Activated T-cell treated with anti-CD3 and anti-CD28 coated beads for 24 hours (primary cell): ENCODE results near the gene BARD1.
"Not testable (repeated sequence)": the region's sequence is repeated elsewhere in the genome, so short reads cannot be mapped to it uniquely, and the experiment has no call there.

Experiments used
- DNase-seq: peaks from one replicate; pipeline ENCODE4 v3.0.0-alpha.2; 2020; ENCODE audit warnings: low read depth

BARD1 gene

DNA sequence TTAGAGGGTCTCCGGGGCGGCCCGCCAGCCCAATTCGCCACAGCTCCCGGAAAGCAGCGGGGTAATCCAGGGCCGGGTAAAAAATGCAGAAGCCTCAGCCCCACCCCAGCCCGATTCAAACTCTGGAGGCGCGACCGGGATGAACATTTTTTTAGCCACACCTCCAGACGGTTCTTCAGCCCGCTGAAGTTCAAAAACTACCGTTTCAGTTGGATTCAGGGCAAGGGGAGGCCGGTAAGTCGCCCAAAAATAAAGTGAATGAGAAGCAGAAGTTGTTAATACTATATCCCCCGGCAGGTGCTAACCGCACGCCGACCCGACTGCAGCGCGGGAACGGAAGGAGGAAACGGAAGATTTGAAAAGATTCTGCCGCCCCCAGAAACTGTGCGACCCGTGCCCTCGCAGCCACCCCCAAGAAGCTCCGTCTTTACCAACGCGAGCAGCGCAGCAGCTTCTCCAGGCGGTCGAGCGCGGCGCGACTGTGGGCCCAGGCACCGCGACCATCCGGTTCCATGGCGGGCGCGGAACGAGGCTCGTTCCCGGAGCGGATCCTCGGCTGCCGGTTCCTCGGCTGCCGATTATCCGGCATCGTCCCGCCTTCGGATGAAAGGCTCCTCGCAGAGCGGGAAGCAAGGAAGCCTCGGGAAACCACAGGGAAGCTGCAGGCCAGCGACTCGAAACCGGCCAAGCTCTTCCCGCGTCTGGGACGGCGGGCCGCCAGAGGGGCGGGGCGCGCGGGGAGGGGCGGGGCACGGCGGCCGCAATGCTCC is at the start of gene BARD1:
BARD1 (minus strand) TSS at position 703 of the 770 bp plus-strand sequence; CDS start at position 589, 114 bp downstream.
- peak; percentile 38 for DNase-seq

GRCh38 chr2:214856137-214856536 is 46.7 kb upstream of the BARD1 start:
- DNase-seq, result no peak

- DNase-seq, result no peak
Measured at GRCh38 chr2:214853906-214854305, 44.4 kb upstream of the BARD1 start.

DNA sequence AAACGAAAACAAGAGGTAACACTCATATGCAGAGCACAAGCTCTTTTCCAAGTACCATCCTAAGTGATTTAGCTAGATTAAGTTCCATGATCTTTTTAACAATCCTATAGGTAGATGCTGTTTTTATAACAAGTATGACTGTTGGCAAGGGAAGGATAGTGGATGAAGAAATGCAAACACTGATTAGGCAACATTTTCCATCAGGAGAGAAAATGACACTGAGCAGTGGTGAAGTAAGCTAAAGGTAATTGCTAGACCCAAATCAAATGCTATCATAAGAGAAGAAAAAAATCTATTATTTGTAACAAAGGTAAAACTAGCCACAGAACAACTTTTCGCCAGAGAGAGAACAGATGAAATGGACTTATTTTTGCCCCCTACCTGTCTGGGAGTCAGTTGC is 34.3 kb upstream of the BARD1 start:
- DNase-seq, result no peak

- DNase-seq, result no peak
Measured at GRCh38 chr2:214839464-214839863, 30.0 kb upstream of the BARD1 start.

DNA sequence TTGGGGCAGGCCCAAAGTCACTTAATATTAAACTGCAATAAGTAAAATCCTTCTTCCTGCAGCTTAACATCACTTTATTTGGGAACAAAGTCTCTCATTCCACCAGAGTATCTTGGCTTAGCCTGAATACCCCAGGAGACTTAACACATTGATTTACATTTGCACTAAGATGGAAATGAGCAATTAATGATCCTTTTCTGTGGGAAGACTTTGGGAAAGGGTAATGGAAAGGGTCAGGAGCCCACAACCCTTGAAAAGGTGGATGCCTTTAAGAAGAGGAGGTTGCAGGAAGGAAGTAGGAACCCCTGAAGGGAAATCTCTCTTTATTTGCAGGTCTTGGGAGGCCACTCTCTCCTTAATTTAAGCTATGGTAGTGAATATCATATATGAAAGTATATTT is 28.0 kb upstream of the BARD1 start:
- no peak for DNase-seq

GRCh38 chr2:214836568-214836967 is 27.1 kb upstream of the BARD1 start:
- DNase-seq, result no peak

- DNase-seq, result no peak
Measured at GRCh38 chr2:214830794-214831346, 21.4 kb upstream of the BARD1 start.

- no peak for DNase-seq
Measured at GRCh38 chr2:214816008-214816533, 6.6 kb upstream of the BARD1 start.

DNA sequence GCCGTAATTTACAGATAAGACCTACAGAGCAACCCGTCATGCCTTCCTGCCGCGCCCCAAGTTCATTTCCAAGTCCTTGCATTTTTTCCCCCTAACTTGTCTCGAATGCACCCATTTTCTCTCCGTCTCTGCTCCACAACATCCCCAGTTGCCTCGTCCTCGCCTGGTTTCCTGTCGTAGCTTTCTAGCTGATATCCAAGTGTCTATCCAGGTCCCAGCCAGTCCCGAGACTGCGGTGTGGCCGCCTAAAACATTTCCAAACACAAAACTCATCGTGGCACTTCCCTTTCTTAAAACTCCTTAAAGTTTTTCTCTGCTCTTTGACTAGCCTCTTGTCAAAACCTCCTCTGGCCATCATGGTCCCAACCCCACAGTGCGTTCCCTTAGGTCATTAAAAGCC is 1.2 kb upstream of the BARD1 start:
- DNase-seq, result no peak

DNA sequence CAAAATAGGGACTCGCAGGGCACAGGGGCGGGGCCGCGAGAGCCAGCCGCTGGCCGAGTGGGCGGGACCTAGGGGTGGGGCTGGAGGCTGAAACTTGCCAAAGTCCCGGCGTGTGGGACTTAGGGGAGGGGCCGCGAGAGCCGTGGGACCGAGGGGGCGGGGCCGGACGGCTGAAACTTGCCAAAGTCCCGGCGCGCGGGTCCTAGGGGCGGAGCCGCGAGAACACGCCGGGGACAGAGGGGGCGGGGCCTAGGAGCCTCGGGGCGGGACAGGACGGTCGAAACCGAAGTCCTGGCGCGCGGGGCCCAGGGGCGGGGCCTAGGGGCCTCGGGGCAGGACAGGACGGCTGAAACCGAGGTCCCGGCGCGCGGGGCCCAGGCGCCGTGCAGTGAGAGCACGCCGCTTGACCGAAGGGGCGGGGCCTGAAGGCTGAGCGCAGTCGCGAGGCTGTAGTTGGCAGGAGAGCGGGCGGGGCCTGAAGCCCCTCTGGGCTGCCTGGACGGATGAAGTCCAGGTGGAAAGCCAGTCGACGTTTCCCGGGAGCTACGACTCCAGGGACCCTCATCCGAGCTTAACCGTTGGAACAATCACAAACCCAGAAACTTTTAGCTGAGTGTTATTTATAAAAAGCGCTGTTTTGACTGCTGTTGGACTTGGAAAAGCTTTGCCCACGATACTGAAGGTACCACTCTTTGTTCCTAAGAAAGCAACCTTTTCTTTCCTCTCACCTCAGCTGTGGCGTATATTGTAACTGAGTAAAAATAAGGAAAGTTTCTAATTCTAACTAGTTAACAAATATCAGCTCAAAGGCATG is 475 bp upstream of the BARD1 start:
- peak; percentile 100 for DNase-seq

GRCh38 chr2:214807653-214808052 is 1.8 kb downstream of the BARD1 start:
- DNase-seq, result no peak

GRCh38 chr2:214801768-214802397 is 7.6 kb downstream of the BARD1 start:
- no peak for DNase-seq

GRCh38 chr2:214801068-214801467 is 8.4 kb downstream of the BARD1 start:
- DNase-seq, result no peak

GRCh38 chr2:214800180-214800579 is 9.3 kb downstream of the BARD1 start:
- no peak for DNase-seq

- DNase-seq, result no peak
Measured at GRCh38 chr2:214796911-214797310, 12.6 kb downstream of the BARD1 start.

DNA sequence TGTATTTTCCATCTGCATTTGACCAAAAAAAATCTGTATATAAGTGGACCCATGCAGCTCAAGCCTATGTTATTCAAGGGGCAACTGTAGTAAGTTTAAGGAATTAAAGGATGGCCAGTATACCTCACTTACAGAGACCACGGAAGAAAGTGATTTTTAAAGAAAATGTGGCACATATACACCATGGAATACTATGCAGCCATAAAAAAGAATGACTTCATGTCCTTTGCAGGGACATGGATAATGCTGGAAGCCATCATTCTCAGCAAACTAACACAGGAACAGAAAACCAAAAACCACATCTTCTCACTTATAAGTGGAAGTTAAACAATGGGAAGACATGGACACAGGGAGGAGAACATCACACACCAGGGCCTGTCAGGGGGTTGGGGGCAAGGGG is 26.3 kb downstream of the BARD1 start:
- not testable (repeated sequence) for DNase-seq

GRCh38 chr2:214782671-214783070 is 26.8 kb downstream of the BARD1 start:
- no peak for DNase-seq

DNA sequence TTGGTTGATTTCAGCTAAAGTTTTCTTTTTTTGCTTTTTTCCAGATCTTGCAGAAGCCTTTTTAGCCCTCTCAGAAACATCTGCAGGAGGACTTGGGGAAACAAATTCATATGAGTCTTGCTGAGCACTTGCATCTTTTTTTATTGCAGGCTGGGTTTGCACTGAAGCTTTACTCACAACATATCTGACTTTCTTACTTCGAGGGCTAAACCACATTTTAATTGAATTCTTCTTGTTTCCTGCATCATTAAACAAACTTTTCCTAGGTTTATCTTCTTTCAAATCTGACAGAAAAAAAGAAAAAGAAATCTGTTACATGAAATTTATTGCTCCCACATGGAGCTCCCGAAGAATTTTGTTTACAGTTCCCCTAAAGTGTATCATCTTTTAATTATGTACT is 28.3 kb downstream of the BARD1 start:
- no peak for DNase-seq

DNA sequence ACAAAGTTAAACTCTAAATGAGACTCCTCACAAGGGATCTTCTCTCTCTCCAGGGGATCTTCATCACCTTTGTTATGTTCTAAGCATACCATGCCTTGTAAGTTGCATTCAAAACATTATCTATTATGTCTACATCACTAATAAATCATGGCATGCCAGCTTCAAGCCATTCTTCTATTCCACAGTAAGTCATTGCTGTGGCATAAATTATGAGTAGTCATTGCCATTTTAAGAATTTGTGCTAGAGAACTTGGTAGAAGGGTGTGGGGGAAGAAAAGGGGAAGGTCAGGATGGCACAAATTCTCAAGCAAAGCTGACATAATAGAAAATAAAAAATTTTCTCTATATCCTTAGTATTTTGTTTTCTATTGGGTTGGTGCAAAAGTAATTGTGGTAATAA is 33.5 kb downstream of the BARD1 start:
- DNase-seq, result no peak

GRCh38 chr2:214774108-214774507 is 35.4 kb downstream of the BARD1 start:
- no peak for DNase-seq

DNA sequence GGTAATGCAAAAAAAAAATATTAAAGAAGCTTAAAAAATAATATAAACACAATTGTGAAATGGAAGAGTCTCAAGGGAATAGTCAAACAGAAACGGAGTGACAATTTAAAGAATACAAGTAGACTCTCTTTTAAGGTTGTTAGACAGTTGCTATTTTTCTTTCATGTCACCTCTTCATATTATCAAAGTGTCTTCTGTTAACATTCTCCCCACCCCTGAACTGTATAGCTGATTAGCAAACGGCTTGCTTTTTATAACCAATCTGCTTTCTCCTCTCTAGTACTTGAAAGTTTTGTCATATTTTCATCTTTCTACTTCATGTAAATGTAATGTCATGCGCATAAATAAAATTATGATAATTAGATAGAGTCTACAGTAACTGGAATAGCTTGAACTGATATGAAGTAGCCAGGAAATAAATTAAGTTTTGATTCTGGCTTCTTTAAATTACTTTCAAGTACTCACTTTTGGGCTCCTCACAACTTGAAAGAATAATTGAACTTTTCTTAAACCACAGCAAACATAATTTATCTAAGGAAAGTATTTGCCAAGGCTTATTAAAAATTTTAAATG is 37.0 kb downstream of the BARD1 start:
- no peak for DNase-seq
